AG04449 (cell line): Measurements from ENCODE around the gene GPX3.

Experiments used
- CTCF ChIA-PET: fragments of 350-600 bp; formaldehyde crosslinking; extraction: SDS; loops from one replicate; lab custom pipeline; 2021; ENCODE audit warnings: antibody characterized with exemption; lab: Yijun Ruan, JAX
- POLR2A ChIA-PET: fragments of 400-600, 350-600 bp; formaldehyde crosslinking; extraction: SDS; loops from one replicate; lab custom pipeline; 2020; ENCODE audit warnings: antibody characterized with exemption, inconsistent platforms; lab: Yijun Ruan, JAX
- DNase-seq: peaks from one replicate; pipeline ENCODE4 v3.0.0-alpha.2; 2010; ENCODE audit warnings: low read depth, low spot score
- H3K4me3 ChIP-seq: 2 replicates; pipeline ENCODE4 v1.5.1; 2011; ENCODE audit warnings: low read depth, mild to moderate bottlenecking, control low read depth, low read length
- TF ChIP-seq, protein P1 (sequence below): IDR thresholded peaks from one replicate; pipeline ENCODE4 v1.5.1; 2011; ENCODE audit warnings: mild to moderate bottlenecking, moderate library complexity, low read length, control low read depth, inconsistent platforms; ENCODE audit not compliant: insufficient read depth; ENCODE audit errors: missing control alignments

GPX3 gene

DNA sequence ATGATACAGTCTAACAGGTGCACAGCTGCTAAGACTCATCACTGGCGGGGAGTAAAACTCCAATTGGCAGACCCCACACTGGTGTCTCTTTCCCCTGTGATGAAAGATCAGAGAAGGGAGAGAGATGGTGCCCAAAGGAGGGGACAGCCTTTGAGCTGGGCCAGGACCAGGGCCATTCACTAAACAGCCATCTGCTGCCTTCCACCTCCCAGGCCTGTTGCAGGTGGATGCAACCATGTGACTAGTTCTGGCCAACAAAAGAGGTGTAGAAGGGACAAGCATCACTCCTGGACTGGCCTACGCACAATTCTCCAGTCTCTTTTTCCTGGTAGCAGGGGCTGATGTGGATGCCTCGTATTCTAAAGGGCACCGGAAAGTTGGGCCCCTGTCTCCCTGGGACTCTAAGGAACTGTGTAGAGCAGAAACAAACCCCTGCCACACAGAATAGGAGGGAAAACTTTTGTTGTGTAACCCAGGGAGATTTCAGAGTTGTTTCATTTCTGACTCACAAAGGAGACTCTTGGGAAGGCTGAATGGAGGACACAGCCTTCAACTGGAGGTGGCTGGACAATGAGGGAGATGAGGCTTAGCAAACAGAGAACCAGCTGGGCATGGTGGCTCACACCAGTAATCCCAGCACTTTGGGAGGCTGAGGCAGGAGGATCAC is 33.5 kb downstream of the GPX3 start:
- CTCF ChIA-PET = interaction anchor here (2.0 to 27.5 kb wide), 6 partner anchors 10 to 111 kb away, joined by 6 to 1128 read pairs (median 197); no protein-coding TSS in a partner anchor
- TF ChIP-seq, protein P1, sequence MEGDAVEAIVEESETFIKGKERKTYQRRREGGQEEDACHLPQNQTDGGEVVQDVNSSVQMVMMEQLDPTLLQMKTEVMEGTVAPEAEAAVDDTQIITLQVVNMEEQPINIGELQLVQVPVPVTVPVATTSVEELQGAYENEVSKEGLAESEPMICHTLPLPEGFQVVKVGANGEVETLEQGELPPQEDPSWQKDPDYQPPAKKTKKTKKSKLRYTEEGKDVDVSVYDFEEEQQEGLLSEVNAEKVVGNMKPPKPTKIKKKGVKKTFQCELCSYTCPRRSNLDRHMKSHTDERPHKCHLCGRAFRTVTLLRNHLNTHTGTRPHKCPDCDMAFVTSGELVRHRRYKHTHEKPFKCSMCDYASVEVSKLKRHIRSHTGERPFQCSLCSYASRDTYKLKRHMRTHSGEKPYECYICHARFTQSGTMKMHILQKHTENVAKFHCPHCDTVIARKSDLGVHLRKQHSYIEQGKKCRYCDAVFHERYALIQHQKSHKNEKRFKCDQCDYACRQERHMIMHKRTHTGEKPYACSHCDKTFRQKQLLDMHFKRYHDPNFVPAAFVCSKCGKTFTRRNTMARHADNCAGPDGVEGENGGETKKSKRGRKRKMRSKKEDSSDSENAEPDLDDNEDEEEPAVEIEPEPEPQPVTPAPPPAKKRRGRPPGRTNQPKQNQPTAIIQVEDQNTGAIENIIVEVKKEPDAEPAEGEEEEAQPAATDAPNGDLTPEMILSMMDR = no peak
- no peak for DNase-seq
- POLR2A ChIA-PET = no interaction called here
- no peak overlapping the region for H3K4me3 ChIP-seq

DNA sequence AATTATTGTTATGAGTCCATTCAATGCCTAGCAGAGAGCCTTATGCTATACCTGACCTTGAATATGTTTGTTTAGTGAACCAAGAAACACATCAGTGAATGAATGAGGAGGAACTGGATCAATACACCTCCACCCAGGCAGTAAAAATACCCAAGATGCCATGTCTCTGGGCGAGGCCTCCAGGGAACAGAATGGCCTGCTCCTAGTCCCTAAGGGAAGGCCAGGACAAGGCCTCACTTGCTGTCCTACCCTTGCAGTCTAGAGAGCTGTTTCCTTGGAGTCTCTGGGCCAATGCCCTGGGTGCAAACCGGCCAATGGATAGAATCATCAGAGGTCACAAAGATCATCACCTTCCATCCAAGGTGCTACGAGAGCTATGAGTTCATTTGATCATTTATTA is 34.3 kb downstream of the GPX3 start:
- ChIA-PET POLR2A (no interaction called here), CTCF (interaction anchor here (1.1 to 27.5 kb wide), 5 partner anchors 11 to 111 kb away, joined by 3 to 1128 read pairs (median 229); no protein-coding TSS in a partner anchor)
- DNase-seq = no peak
- TF ChIP-seq, protein P1 = no peak
- no peak overlapping the region for H3K4me3 ChIP-seq

DNA sequence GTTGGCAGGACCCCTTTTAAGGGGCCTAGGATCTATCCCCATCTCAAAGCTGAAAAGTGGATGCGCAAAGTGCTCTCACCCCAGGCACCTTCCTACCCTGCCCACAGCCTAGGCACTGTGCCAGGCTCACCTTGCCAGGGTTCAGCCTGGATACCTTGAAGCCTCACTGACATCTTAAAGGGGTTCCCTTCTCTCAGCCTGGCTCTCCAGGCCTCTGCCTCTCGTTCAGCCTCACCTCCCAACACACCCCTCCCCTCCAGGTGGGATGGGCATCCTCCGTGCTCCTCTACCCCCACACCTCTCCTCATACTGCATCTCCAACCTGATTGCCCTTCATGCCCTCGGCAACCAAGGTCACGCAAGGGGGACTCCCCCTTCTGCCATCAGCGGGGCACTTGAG is 34.9 kb downstream of the GPX3 start:
- ChIA-PET POLR2A (no interaction called here), CTCF (interaction anchor here (0.6 to 27.5 kb wide), 7 partner anchors 4 to 110 kb away, joined by 3 to 1128 read pairs (median 229); no protein-coding TSS in a partner anchor)
- H3K4me3 ChIP-seq = no peak overlapping the region
- TF ChIP-seq, protein P1 = no peak
- no peak for DNase-seq

DNA sequence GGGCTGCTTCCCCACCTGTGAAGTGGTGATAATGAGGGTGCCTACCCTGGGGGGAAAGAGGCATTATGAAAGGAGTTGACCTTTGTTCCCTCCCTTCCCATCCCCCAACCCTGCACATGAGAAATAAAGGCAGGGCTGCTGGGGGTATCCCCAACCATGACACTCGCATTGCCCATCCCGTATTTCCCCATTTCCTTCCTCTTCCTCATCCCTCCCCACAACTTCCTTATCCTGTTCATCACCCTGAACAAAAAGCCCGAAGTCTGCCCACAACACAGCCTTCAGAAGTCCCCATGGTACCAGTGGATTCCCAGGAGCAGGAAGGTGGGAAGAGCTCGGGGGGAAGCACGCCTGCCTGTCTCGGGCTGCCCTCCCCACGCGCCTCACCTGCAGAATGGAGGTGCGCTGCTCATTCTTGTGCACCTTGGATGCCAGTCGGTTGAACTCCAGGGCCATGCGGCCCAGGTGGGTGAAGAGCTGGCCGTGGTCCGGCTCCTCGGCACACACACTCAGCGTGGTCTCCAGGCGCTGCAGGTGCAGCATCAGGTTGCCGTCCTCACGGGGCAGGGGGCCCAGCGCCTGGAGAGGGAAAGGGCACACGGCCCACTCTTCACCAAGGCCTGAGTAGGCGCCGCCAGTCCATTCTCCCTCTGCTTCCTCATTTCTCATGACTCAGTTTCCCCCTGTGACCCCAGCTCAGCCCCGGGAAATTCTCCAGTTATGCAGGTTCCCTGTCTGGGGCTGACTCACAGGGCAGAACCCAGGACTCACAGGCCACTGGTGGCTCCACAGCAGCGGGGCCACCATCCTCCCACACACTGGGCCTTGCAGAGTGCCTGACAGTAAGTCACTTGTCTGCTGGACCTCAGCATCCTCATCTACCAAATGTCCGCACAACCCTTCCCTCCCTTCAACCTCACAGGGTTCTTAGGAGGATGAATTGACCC is 36.3 kb downstream of the GPX3 start:
- CTCF ChIA-PET = interaction anchor here (11.4 to 27.5 kb wide), 3 partner anchors 5 to 59 kb away, joined by 317 to 1128 read pairs (median 317); no protein-coding TSS in a partner anchor
- POLR2A ChIA-PET = no interaction called here

DNA sequence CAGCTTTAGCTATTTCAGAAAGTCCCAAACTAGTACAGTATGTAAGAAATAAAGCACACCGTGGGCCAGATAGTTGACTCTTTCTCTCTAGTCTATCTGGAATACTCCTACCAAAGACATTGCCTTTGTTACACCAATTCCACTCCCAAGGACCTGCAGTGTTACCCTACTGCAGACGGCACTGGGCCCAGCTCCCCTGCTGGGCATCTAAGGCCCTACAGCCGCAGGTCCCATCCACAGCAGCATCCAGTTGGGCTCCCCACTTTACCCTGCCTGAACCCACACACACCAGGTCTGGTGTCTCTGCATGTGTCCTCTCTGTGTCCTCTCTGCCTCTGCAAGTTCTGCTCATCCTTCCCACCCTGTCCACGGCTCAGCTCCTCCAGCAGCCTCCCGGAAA is 37.9 kb downstream of the GPX3 start:
- TF ChIP-seq, protein P1 = peak; percentile 6
- no peak overlapping the region for H3K4me3 ChIP-seq
- ChIA-PET POLR2A (no interaction called here), CTCF (interaction anchor here (1.1 to 27.5 kb wide), 5 partner anchors 7 to 105 kb away, joined by 4 to 1128 read pairs (median 8); no protein-coding TSS in a partner anchor)
- DNase-seq = no peak

More for the DNA sequence above, 36.3 kb downstream of the GPX3 start:
- DNase-seq = no peak
- H3K4me3 ChIP-seq = no peak overlapping the region
- TF ChIP-seq, protein P1 = no peak
